ENCODE data around the gene ERBIN. TPM values are rescaled to one million over a fixed set of nuclear protein-coding genes. Genes with fewer than 3 reads are reported as not detected.
"Not testable (repeated sequence)": the region's sequence is repeated elsewhere in the genome, so short reads cannot be mapped to it uniquely, and the experiment has no call there.

The ERBIN gene
- total and polyA plus RNA-seq, 5 donors: 11.8 to 47.9 (median 42.5) TPM

GRCh38 chr5:65895891-65896290 lies 30.5 kb upstream of the ERBIN start:
- Histone ChIP-seq H3K4me1 (ENCODE audit: control insufficient read depth, insufficient read depth, low read length) (no peaks in the 10 kb centered on the region), H3K9me3 (ENCODE audit: control insufficient read depth, low read length) (no peaks in the 10 kb centered on the region), H3K4me3 (ENCODE audit: low read length) (no peak overlapping the region), H3K27me3 (ENCODE audit: control insufficient read depth, insufficient read depth) (no peaks in the 10 kb centered on the region), H3K27ac (ENCODE audit: low read length) (no peak overlapping the region)
- intact Hi-C loops (cut with DNase I): no loop called here
- DNase-seq (no peak), ATAC-seq (no peak)
- WGBS: 77% methylated on average over 3 of the region's 3 CpGs

GRCh38 chr5:65900746-65901145 lies 25.6 kb upstream of the ERBIN start:
- Histone ChIP-seq H3K27ac (ENCODE audit: low read length) (no peak overlapping the region), H3K4me3 (ENCODE audit: low read length) (no peak overlapping the region)
- no peak for ATAC-seq

GRCh38 chr5:65902104-65902503 lies 24.3 kb upstream of the ERBIN start:
- DNase-seq: no peak
- ATAC-seq: no peak
- H3K27ac ChIP-seq (ENCODE audit: low read length): no peak overlapping the region

More at GRCh38 chr5:65900746-65901145, 25.6 kb upstream of the ERBIN start:
- no peaks in the 10 kb centered on the region for H3K27me3 ChIP-seq (ENCODE audit: control insufficient read depth, insufficient read depth)
- H3K9me3 ChIP-seq (ENCODE audit: control insufficient read depth, low read length): no peaks in the 10 kb centered on the region
- intact Hi-C loops (cut with DNase I): no loop called here
- WGBS: 91% methylated on average over 2 of the region's 2 CpGs
- DNase-seq: no peak
- no peaks in the 10 kb centered on the region for H3K4me1 ChIP-seq (ENCODE audit: control insufficient read depth, insufficient read depth, low read length)

GRCh38 chr5:65903581-65903980 lies 22.8 kb upstream of the ERBIN start:
- no peak overlapping the region for H3K4me3 ChIP-seq (ENCODE audit: low read length)
- no peak for DNase-seq
- ATAC-seq: no peak
- intact Hi-C loops (cut with DNase I): no loop called here
- H3K27ac ChIP-seq (ENCODE audit: low read length): no peak overlapping the region
- no peaks in the 10 kb centered on the region for H3K4me1 ChIP-seq (ENCODE audit: control insufficient read depth, insufficient read depth, low read length)
- H3K9me3 ChIP-seq (ENCODE audit: control insufficient read depth, low read length): no peaks in the 10 kb centered on the region
- no peaks in the 10 kb centered on the region for H3K27me3 ChIP-seq (ENCODE audit: control insufficient read depth, insufficient read depth)
- WGBS: 95% methylated on average over 1 of the region's 1 CpG

More at GRCh38 chr5:65902104-65902503, 24.3 kb upstream of the ERBIN start:
- H3K27me3 ChIP-seq (ENCODE audit: control insufficient read depth, insufficient read depth): no peaks in the 10 kb centered on the region
- 97% methylated on average over 4 of the region's 4 CpGs for WGBS
- H3K4me1 ChIP-seq (ENCODE audit: control insufficient read depth, insufficient read depth, low read length): no peaks in the 10 kb centered on the region
- no peaks in the 10 kb centered on the region for H3K9me3 ChIP-seq (ENCODE audit: control insufficient read depth, low read length)
- intact Hi-C loops (cut with DNase I): no loop called here
- H3K4me3 ChIP-seq (ENCODE audit: low read length): no peak overlapping the region

- ATAC-seq (no peak), DNase-seq (no peak)
- Histone ChIP-seq H3K4me3 (ENCODE audit: low read length) (no peak overlapping the region), H3K4me1 (ENCODE audit: control insufficient read depth, insufficient read depth, low read length) (no peaks in the 10 kb centered on the region), H3K9me3 (ENCODE audit: control insufficient read depth, low read length) (no peaks in the 10 kb centered on the region), H3K27me3 (ENCODE audit: control insufficient read depth, insufficient read depth) (no peaks in the 10 kb centered on the region), H3K27ac (ENCODE audit: low read length) (no peak overlapping the region)
- intact Hi-C loops (cut with DNase I): no loop called here
Observed at GRCh38 chr5:65906256-65906655, 20.1 kb upstream of the ERBIN start.

- Histone ChIP-seq H3K4me1 (ENCODE audit: control insufficient read depth, insufficient read depth, low read length) (no peaks in the 10 kb centered on the region), H3K9me3 (ENCODE audit: control insufficient read depth, low read length) (no peaks in the 10 kb centered on the region), H3K4me3 (ENCODE audit: low read length) (no peak overlapping the region), H3K27ac (ENCODE audit: low read length) (no peak overlapping the region), H3K27me3 (ENCODE audit: control insufficient read depth, insufficient read depth) (no peaks in the 10 kb centered on the region)
- no peak for DNase-seq
- intact Hi-C loops (cut with DNase I): no loop called here
- no peak for ATAC-seq
- 63% methylated on average over 2 of the region's 2 CpGs for WGBS
Observed at GRCh38 chr5:65907135-65907534, 19.2 kb upstream of the ERBIN start.

- no peaks in the 10 kb centered on the region for H3K27me3 ChIP-seq (ENCODE audit: control insufficient read depth, insufficient read depth)
- no peaks in the 10 kb centered on the region for H3K9me3 ChIP-seq (ENCODE audit: control insufficient read depth, low read length)
- H3K4me1 ChIP-seq (ENCODE audit: control insufficient read depth, insufficient read depth, low read length): no peaks in the 10 kb centered on the region
- H3K4me3 ChIP-seq (ENCODE audit: low read length): no peak overlapping the region
- DNase-seq: no peak
- intact Hi-C loops (cut with DNase I): no loop called here
- H3K27ac ChIP-seq (ENCODE audit: low read length): no peak overlapping the region
- 55% methylated on average over 3 of the region's 3 CpGs for WGBS
- ATAC-seq: no peak
Observed at GRCh38 chr5:65910711-65911110, 15.7 kb upstream of the ERBIN start.

- ATAC-seq: no peak
- no peak overlapping the region for H3K4me3 ChIP-seq (ENCODE audit: low read length)
- WGBS: 94% methylated on average over 3 of the region's 3 CpGs
- no peaks in the 10 kb centered on the region for H3K9me3 ChIP-seq (ENCODE audit: control insufficient read depth, low read length)
- no peak overlapping the region for H3K27ac ChIP-seq (ENCODE audit: low read length)
- no peak for DNase-seq
- H3K4me1 ChIP-seq (ENCODE audit: control insufficient read depth, insufficient read depth, low read length): no peaks in the 10 kb centered on the region
- H3K27me3 ChIP-seq (ENCODE audit: control insufficient read depth, insufficient read depth): no peaks in the 10 kb centered on the region
- intact Hi-C loops (cut with DNase I): no loop called here
Observed at GRCh38 chr5:65912311-65912710, 14.1 kb upstream of the ERBIN start.

GRCh38 chr5:65913519-65913918 lies 12.9 kb upstream of the ERBIN start:
- Histone ChIP-seq H3K27ac (ENCODE audit: low read length) (no peak overlapping the region), H3K4me1 (ENCODE audit: control insufficient read depth, insufficient read depth, low read length) (no peaks in the 10 kb centered on the region), H3K27me3 (ENCODE audit: control insufficient read depth, insufficient read depth) (no peaks in the 10 kb centered on the region), H3K4me3 (ENCODE audit: low read length) (no peak overlapping the region), H3K9me3 (ENCODE audit: control insufficient read depth, low read length) (no peaks in the 10 kb centered on the region)
- ATAC-seq (no peak), DNase-seq (no peak)
- intact Hi-C loops (cut with DNase I): no loop called here
- 69% methylated on average over 3 of the region's 3 CpGs for WGBS

GRCh38 chr5:65914641-65915196 lies 11.7 kb upstream of the ERBIN start:
- no peaks in the 10 kb centered on the region for H3K27me3 ChIP-seq (ENCODE audit: control insufficient read depth, insufficient read depth)
- H3K27ac ChIP-seq (ENCODE audit: low read length): no peak overlapping the region
- H3K4me3 ChIP-seq (ENCODE audit: low read length): no peak overlapping the region
- WGBS: 55% methylated on average over 3 of the region's 3 CpGs
- ATAC-seq: no peak
- H3K9me3 ChIP-seq (ENCODE audit: control insufficient read depth, low read length): no peaks in the 10 kb centered on the region
- no peaks in the 10 kb centered on the region for H3K4me1 ChIP-seq (ENCODE audit: control insufficient read depth, insufficient read depth, low read length)
- intact Hi-C loops (cut with DNase I): no loop called here
- no peak for DNase-seq

GRCh38 chr5:65915661-65916060 lies 10.7 kb upstream of the ERBIN start:
- DNase-seq; ATAC-seq; H3K27me3 ChIP-seq (ENCODE audit: control insufficient read depth, insufficient read depth); H3K9me3 ChIP-seq (ENCODE audit: control insufficient read depth, low read length); intact Hi-C loops (cut with DNase I); H3K27ac ChIP-seq (ENCODE audit: low read length); H3K4me1 ChIP-seq (ENCODE audit: control insufficient read depth, insufficient read depth, low read length); H3K4me3 ChIP-seq (ENCODE audit: low read length): not testable (repeated sequence)
- WGBS: 94% methylated on average over 6 of the region's 6 CpGs

GRCh38 chr5:65916066-65916465 lies 10.3 kb upstream of the ERBIN start:
- H3K4me3 ChIP-seq (ENCODE audit: low read length): no peak overlapping the region
- no peaks in the 10 kb centered on the region for H3K9me3 ChIP-seq (ENCODE audit: control insufficient read depth, low read length)
- DNase-seq (no peak), ATAC-seq (no peak)
- WGBS: 79% methylated on average over 3 of the region's 3 CpGs
- intact Hi-C loops (cut with DNase I): no loop called here
- H3K27ac ChIP-seq (ENCODE audit: low read length): no peak overlapping the region
- no peaks in the 10 kb centered on the region for H3K27me3 ChIP-seq (ENCODE audit: control insufficient read depth, insufficient read depth)
- no peaks in the 10 kb centered on the region for H3K4me1 ChIP-seq (ENCODE audit: control insufficient read depth, insufficient read depth, low read length)

Data from right cardiac atrium (tissue), 5 donors.